SK-N-MC (cell line): ENCODE measurements around the gene CDS2.

Source experiments
- DNase-seq: peaks from one replicate; pipeline ENCODE4 v3.0.0-alpha.2; 2011; ENCODE audit warnings: low read depth, low spot score
- H3K27ac ChIP-seq: fragments of 200-600 bp; sonication (generic); 2 replicates; pipeline ENCODE4 v1.5.1; 2016; ENCODE audit warnings: mixed run types
- H3K36me3 ChIP-seq: fragments of 200-600 bp; sonication (generic); 2 replicates; pipeline ENCODE4 v1.6.1; 2017; ENCODE audit warnings: antibody characterized with exemption, low read length, mixed read lengths; ENCODE audit not compliant: insufficient read depth
- H3K4me3 ChIP-seq: fragments of 200-600 bp; sonication (generic); 2 replicates; pipeline ENCODE4 v1.5.1; 2016
- H3K9ac ChIP-seq: fragments of 200-600 bp; sonication (generic); 2 replicates; pipeline ENCODE4 v1.8.0; 2017; ENCODE audit warnings: mixed run types, mixed read lengths; ENCODE audit not compliant: insufficient read length
- H3K9me3 ChIP-seq: fragments of 200-600 bp; sonication (generic); 2 replicates; pipeline ENCODE4 v1.6.1; 2017; ENCODE audit warnings: low read depth, mild to moderate bottlenecking, antibody characterized with exemption, low read length, moderate library complexity, mixed read lengths
- EZH2 ChIP-seq: fragments of 200-600 bp; sonication (generic); IDR thresholded peaks from one replicate; pipeline ENCODE4 v1.6.1; 2017; ENCODE audit warnings: antibody characterized with exemption
- FOXP2 ChIP-seq: optimal IDR thresholded peaks from 2 replicates; pipeline ENCODE3; 2011; ENCODE audit warnings: mild to moderate bottlenecking, moderate library complexity; ENCODE audit not compliant: insufficient read depth; ENCODE audit errors: extremely low read length, control extremely low read depth
- POLR2AphosphoS5 ChIP-seq: IDR thresholded peaks from 2 replicates; pipeline ENCODE4 v1.6.1; 2012; ENCODE audit warnings: mild to moderate bottlenecking, low read depth, low read length, borderline replicate concordance

Gene CDS2

GRCh38 chr20:5113615-5113986 is 13.2 kb upstream of the CDS2 start:
- TF ChIP-seq POLR2AphosphoS5, result no peak; the same call in 1 of the 2 replicates
- no peak for DNase-seq
- peak overlapping the region; percentile 93 for H3K9ac ChIP-seq
- peak overlapping the region; percentile 77; the same call in 1 of the 2 replicates for H3K27ac ChIP-seq
- H3K9me3 ChIP-seq, result no peaks in the 10 kb centered on the region
- peak overlapping the region; percentile 86 for H3K4me3 ChIP-seq
- peaks cover 77% of the 10 kb centered on the region for H3K36me3 ChIP-seq

- H3K4me3 ChIP-seq, result no peak overlapping the region
- H3K9ac ChIP-seq, result no peak overlapping the region
- H3K36me3 ChIP-seq, result peaks cover 74% of the 10 kb centered on the region
- TF ChIP-seq EZH2, result no peak
- TF ChIP-seq POLR2AphosphoS5, result no peak
- no peak for TF ChIP-seq FOXP2
- no peak for DNase-seq
- H3K9me3 ChIP-seq, result no peaks in the 10 kb centered on the region
- peak overlapping the region; percentile 35; the same call in 1 of the 2 replicates for H3K27ac ChIP-seq
These were observed 12.4 kb upstream of the CDS2 start for GRCh38 chr20:5114403-5114802.

- no peaks in the 10 kb centered on the region for H3K9me3 ChIP-seq
- H3K9ac ChIP-seq, result peak overlapping the region; percentile 96
- H3K36me3 ChIP-seq, result peaks cover 54% of the 10 kb centered on the region
- peak overlapping the region; percentile 89 for H3K4me3 ChIP-seq
- no peak for DNase-seq
- TF ChIP-seq POLR2AphosphoS5 (no peak), FOXP2 (no peak), EZH2 (no peak)
- H3K27ac ChIP-seq, result peak overlapping the region; percentile 26
These were observed 9.9 kb upstream of the CDS2 start for GRCh38 chr20:5116875-5117274.

GRCh38 chr20:5118220-5119142 is 8.3 kb upstream of the CDS2 start:
- no peaks in the 10 kb centered on the region for H3K9me3 ChIP-seq
- H3K4me3 ChIP-seq, result peak overlapping the region; percentile 89
- H3K36me3 ChIP-seq, result peaks cover 54% of the 10 kb centered on the region
- peak overlapping the region; percentile 63; the same call in 1 of the 2 replicates for H3K27ac ChIP-seq
- no peak for TF ChIP-seq FOXP2
- no peak for TF ChIP-seq POLR2AphosphoS5
- TF ChIP-seq EZH2, result no peak
- peak overlapping the region; percentile 96 for H3K9ac ChIP-seq
- no peak for DNase-seq

- TF ChIP-seq EZH2 (no peak), FOXP2 (no peak), POLR2AphosphoS5 (no peak)
- peaks cover 50% of the 10 kb centered on the region for H3K36me3 ChIP-seq
These were observed 7.7 kb upstream of the CDS2 start for GRCh38 chr20:5119143-5119434.

GRCh38 chr20:5119435-5120184 is 7.2 kb upstream of the CDS2 start, which contains the start of gene PCNA:
Gene PCNA (minus strand): TSS chr20:5119958. CDS start chr20:5119798, 160 bp downstream.
- H3K9ac ChIP-seq, result peak within 1 kb of the TSS; percentile 96
- H3K4me3 ChIP-seq, result peak within 1 kb of the TSS; percentile 89
- H3K36me3 ChIP-seq, result peaks cover 45% of the 10 kb centered on the region
- H3K9me3 ChIP-seq, result no peaks in the 10 kb centered on the region
- no peak for TF ChIP-seq FOXP2
- peak; percentile 99 for TF ChIP-seq POLR2AphosphoS5
- H3K27ac ChIP-seq, result peak within 1 kb of the TSS; percentile 90
- DNase-seq, result peak; percentile 66

More at GRCh38 chr20:5119143-5119434, 7.7 kb upstream of the CDS2 start:
- Histone ChIP-seq H3K9ac (peak overlapping the region; percentile 96), H3K9me3 (no peaks in the 10 kb centered on the region), H3K4me3 (peak overlapping the region; percentile 89), H3K27ac (peak overlapping the region; percentile 63; the same call in 1 of the 2 replicates)
- peak; percentile 57 for DNase-seq

GRCh38 chr20:5120185-5120476 is 6.7 kb upstream of the CDS2 start:
- Histone ChIP-seq H3K27ac (peak overlapping the region; percentile 16; the same call in 1 of the 2 replicates), H3K9ac (peak overlapping the region; percentile 77), H3K36me3 (peaks cover 40% of the 10 kb centered on the region), H3K4me3 (peak overlapping the region; percentile 89), H3K9me3 (no peaks in the 10 kb centered on the region)
- TF ChIP-seq FOXP2 (no peak), EZH2 (no peak), POLR2AphosphoS5 (no peak)
- no peak for DNase-seq

- H3K4me3 ChIP-seq, result no peak overlapping the region
- no peak for TF ChIP-seq EZH2
- TF ChIP-seq FOXP2, result no peak
- no peak for TF ChIP-seq POLR2AphosphoS5
- H3K36me3 ChIP-seq, result peaks cover 12% of the 10 kb centered on the region
- H3K27ac ChIP-seq, result peak overlapping the region; percentile 51; the same call in 1 of the 2 replicates
- no peaks in the 10 kb centered on the region for H3K9me3 ChIP-seq
- no peak overlapping the region for H3K9ac ChIP-seq
- no peak for DNase-seq
These were observed 3.9 kb upstream of the CDS2 start for GRCh38 chr20:5122873-5123260.
